Measurements from ENCODE around the gene INTS11.
A peak's percentile ranks its signal among the peaks of the same experiment; 100 is the strongest.

The INTS11 gene

GRCh38 chr1:1286313-1287261 is 37.9 kb downstream of the INTS11 start:
- H3K9me3 ChIP-seq = no peaks in the 10 kb centered on the region
- no peak for DNase-seq
- peaks cover 0 to 28% (median 7%) of the 10 kb centered on the region in 4 donors for H3K4me1 ChIP-seq
- TF ChIP-seq, protein P1, sequence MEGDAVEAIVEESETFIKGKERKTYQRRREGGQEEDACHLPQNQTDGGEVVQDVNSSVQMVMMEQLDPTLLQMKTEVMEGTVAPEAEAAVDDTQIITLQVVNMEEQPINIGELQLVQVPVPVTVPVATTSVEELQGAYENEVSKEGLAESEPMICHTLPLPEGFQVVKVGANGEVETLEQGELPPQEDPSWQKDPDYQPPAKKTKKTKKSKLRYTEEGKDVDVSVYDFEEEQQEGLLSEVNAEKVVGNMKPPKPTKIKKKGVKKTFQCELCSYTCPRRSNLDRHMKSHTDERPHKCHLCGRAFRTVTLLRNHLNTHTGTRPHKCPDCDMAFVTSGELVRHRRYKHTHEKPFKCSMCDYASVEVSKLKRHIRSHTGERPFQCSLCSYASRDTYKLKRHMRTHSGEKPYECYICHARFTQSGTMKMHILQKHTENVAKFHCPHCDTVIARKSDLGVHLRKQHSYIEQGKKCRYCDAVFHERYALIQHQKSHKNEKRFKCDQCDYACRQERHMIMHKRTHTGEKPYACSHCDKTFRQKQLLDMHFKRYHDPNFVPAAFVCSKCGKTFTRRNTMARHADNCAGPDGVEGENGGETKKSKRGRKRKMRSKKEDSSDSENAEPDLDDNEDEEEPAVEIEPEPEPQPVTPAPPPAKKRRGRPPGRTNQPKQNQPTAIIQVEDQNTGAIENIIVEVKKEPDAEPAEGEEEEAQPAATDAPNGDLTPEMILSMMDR (IDR thresholded peaks at IDR 0.05) = no peak
- H3K27me3 ChIP-seq = peaks cover 0 to 57% of the 10 kb centered on the region in 2 donors
- H3K27ac ChIP-seq = no peak overlapping the region
- no peaks in the 10 kb centered on the region for H3K36me3 ChIP-seq
- intact Hi-C loops (cut with DNase I; ENCODE audit: low total_unique reads) = no loop called here
- no peak overlapping the region for H3K4me3 ChIP-seq

GRCh38 chr1:1285611-1286311 is 38.7 kb downstream of the INTS11 start:
- intact Hi-C loops (cut with DNase I; ENCODE audit: low total_unique reads) = no loop called here
- Histone ChIP-seq H3K4me1 (peaks cover 0 to 21% (median under 1%) of the 10 kb centered on the region in 4 donors), H3K9me3 (no peaks in the 10 kb centered on the region), H3K36me3 (no peaks in the 10 kb centered on the region), H3K4me3 (no peak overlapping the region), H3K27me3 (peaks cover 0 to 49% of the 10 kb centered on the region in 2 donors), H3K27ac (no peak overlapping the region)
- no peak for DNase-seq
- TF ChIP-seq, protein P1 (IDR thresholded peaks at IDR 0.05) = no peak

DNA sequence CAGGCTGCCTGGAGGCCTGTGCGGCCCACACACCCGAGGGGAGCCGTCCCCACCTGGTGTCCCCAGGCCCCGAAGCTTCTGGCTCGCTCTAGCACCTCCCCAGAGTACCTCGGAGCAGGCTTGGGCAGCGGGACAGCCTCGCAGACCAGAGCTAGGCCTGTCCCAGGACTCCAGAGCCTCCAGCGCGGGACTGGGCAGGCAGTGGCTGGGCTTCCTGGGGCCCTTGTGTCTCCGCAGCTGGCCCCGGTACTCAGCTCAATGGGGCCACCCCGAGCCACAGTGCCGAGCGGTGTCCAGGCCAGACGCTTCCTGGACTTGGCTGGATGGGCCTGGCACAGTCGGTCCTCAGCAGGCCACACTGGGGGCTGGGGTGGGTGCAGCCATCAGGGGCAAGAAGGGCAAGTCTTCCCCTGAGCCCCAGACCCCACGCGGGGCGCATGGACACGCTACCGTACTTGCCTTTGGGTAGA is 39.3 kb downstream of the INTS11 start:
- Histone ChIP-seq H3K4me3 (no peak overlapping the region), H3K27ac (no peak overlapping the region), H3K9me3 (no peaks in the 10 kb centered on the region), H3K27me3 (peaks cover 0 to 43% of the 10 kb centered on the region in 2 donors), H3K36me3 (no peaks in the 10 kb centered on the region), H3K4me1 (peaks cover 0 to 15% (median 0%) of the 10 kb centered on the region in 4 donors)
- intact Hi-C loops (cut with DNase I; ENCODE audit: low total_unique reads) = no loop called here
- peak in 1 of 2 donors; percentile 62 for DNase-seq
- TF ChIP-seq, protein P1 (IDR thresholded peaks at IDR 0.05) = no peak

DNA sequence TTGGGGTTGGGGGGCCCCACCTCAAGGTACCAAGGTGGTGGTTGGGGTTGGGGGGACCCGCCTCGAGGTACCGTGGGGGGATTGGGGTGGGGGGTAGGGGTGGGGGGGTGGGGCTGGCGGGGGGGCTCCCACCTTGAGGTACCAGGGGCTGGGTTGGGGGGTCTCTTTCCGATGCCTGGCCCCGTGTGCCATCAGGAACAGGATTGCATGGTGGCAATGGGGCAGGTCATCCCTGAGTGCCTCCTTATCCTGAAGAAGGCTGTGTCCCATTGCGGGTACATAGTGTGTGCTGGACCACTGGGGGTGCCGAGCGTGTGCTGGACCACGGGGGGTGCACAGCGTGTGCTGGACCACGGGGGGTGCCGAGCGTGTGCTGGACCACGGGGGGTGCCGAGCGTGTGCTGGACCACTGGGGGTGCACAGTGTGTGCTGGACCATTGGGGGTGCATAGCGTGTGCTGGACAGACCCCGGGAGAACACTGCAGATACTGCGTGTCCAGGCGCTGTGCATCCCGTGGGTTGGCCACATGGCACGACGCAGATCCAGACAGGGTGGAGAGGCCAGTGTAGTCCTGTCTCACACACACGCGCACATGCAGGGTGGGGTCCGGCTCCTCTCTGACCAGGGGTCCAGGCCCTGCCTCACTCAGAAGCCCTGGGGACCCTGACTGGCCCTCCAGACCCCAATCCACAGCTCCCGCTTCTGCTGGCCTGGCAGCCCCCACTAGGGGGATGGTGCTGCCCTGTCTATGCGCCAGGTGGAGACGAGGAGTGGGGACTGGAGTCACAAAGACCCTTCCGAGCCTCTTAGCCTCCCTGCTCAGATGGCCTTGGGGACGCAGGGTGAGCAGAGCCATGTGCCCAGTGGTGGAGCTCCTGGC is 40.0 kb downstream of the INTS11 start:
- Histone ChIP-seq H3K27me3 (peaks cover 0 to 42% of the 10 kb centered on the region in 2 donors), H3K4me3 (no peak overlapping the region), H3K9me3 (no peaks in the 10 kb centered on the region), H3K4me1 (peaks cover 0 to 13% (median 0%) of the 10 kb centered on the region in 4 donors), H3K27ac (no peak overlapping the region), H3K36me3 (no peaks in the 10 kb centered on the region)
- TF ChIP-seq, protein P1 (IDR thresholded peaks at IDR 0.05) = no peak
- intact Hi-C loops (cut with DNase I; ENCODE audit: low total_unique reads) = no loop called here
- DNase-seq = no peak

DNA sequence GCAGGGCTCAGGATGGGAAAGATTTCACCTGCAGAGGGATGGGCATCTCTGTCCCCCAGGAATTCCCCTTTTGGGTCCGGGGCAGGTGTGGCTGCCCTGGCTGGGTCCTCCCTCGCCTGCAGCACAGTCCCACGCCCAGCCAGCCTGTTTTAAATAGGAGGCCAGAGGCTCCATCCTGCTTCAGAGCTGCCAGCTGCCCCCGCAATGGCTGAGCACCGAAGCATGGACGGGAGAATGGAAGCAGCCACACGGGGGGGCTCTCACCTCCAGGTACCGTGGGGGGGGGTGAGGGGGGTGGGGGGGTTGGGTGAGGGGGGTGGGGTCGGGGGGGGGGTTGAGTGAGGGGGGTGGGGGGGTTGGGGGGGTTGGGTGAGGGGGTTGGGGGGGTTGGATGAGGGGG is 40.6 kb downstream of the INTS11 start:
- H3K36me3 ChIP-seq = no peaks in the 10 kb centered on the region
- no peak for DNase-seq
- no peak overlapping the region for H3K4me3 ChIP-seq
- peaks cover 0 to 13% (median 0%) of the 10 kb centered on the region in 4 donors for H3K4me1 ChIP-seq
- H3K9me3 ChIP-seq = no peaks in the 10 kb centered on the region
- H3K27me3 ChIP-seq = peaks cover 0 to 42% of the 10 kb centered on the region in 2 donors
- intact Hi-C loops (cut with DNase I; ENCODE audit: low total_unique reads) = no loop called here
- TF ChIP-seq, protein P1 (IDR thresholded peaks at IDR 0.05) = no peak
- H3K27ac ChIP-seq = no peak overlapping the region
